ENCODE results near the gene ZNF735.
"Not testable (repeated sequence)": the region's sequence is repeated elsewhere in the genome, so short reads cannot be mapped to it uniquely, and the experiment has no call there.

ZNF735 gene

DNA sequence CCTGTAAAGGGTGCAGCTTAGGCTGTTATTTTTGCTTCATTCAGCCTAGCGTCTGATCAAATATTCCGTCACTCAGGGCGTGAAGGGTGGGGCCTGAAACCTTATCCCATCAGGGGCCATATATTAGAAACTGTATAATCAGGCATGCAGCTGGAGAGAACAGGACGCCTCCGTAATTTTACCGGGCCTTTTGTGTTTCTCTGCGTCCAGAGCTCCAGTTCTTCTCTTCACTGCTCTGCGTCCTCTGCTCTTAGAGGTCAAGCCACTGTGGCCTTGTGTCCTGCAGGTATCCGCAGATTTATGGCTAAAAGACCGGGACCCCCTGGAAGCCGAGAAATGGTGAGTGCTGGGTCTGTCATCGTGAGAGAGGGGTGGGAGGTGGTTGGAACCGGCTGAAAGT is at the start of gene ZNF735:
Gene ZNF735, plus strand, starts transcription at position 301 of the 400 bp plus-strand sequence. Its CDS starts 0 bp downstream, at position 301.
- no peak for TF ChIP-seq ZNF274 (IDR thresholded peaks at IDR 0.05; ENCODE audit: low read depth, low read length)
- H3K4me3 ChIP-seq (ENCODE audit: low read length): no peak within 1 kb of the TSS

DNA sequence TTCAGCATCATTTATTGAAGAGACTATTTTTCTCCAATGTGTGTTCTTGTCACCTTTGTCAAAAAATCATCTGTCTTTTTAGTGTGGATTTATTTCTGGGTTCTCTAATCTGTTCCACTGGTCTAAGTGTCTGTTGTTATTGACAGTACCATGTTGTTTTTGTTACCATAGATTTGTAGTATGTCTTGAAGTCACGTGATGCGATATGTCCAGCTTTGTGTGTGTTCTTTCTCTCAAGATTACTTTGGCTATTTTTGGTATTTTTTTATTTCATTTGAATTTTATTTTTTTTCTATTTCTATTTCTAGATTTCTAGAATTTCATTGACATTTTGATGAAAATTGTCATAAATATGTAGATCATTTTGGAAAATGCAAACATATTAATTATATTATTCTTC is 36.0 kb upstream of the ZNF735 start:
- H3K4me3 ChIP-seq (ENCODE audit: low read length): not testable (repeated sequence)

DNA sequence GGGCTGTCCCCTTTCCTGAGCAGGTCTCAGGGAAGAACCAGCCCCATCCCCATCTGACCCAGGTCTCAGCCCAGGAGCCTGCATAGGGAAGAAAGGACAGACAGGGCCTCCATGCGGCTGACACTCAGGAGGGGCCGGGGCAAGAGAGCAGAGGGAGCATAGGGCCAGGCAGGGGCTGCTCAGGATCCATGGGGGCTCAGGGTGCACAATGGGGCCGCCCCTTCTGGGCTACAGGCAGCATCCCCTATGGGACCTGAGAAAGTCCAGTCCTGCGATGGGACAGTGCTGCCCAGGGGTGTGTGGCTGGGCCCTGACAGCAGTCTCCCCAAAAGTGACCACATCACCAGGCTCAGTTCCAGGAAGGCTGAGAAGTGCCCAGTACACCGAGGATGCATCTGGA is 32.7 kb upstream of the ZNF735 start:
- TF ChIP-seq ZNF274 (IDR thresholded peaks at IDR 0.05; ENCODE audit: low read depth, low read length): no peak
- H3K4me3 ChIP-seq (ENCODE audit: low read length): no peak overlapping the region

DNA sequence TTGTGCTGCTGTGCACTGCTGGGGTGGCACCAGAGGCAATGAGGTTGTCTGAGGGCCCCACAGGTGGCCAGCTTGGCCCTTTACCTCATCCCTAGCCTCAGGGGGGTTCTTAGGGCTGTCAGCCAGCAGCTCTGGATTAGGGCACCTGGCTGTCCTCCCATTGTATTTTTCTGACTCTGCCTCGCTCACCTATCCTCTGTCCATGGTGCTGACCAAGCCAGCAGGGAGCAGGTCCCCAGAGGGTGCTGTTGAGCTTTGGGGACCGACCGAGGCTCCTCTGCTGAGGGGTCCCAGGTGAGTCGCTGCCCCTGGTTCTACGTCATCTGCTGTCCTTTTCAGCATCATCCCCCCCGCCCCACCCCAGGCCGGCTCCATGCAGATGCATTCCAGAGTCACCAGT is 32.1 kb upstream of the ZNF735 start:
- TF ChIP-seq ZNF274 (IDR thresholded peaks at IDR 0.05; ENCODE audit: low read depth, low read length): no peak

DNA sequence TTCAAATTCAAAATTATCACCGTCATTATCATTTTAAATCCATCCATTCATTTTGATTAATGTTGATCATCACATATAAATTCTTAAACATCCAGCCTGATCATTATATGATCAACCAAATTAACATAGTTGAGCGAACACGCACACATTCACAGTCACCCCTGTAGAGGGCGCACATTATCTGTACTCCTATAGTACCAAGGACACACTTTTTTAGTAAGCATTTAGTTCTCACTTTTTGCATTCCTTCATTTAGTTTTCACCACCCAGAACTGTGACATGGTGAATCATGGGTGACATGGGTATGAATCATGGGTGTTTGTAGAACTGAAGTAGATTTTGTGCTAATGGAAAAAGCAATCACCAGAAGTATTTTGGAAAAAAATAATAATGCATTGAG is 26.0 kb upstream of the ZNF735 start:
- no peak overlapping the region for H3K4me3 ChIP-seq (ENCODE audit: low read length)
- TF ChIP-seq ZNF274 (IDR thresholded peaks at IDR 0.05; ENCODE audit: low read depth, low read length): no peak

More for the DNA sequence above, 32.1 kb upstream of the ZNF735 start:
- no peak overlapping the region for H3K4me3 ChIP-seq (ENCODE audit: low read length)

DNA sequence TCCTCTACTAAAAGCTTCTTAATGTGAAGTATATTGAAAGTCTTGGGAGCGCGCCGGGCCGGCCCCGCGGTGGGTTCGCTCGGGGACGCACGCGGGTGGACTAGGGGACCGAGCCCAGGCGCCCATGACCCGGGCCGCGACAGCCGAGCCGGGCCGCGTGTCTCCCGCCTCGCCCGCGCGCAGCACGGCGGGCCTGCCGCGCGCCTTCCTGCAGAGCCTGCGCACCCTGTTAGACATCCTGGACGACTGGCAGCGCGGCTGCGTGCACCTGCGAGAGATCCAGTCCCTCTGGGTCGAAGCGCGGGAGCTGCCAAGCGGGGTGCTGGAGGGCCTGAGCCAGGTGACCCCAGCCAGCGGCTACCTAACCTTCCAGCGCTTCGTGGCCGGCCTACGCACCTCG is 25.4 kb upstream of the ZNF735 start:
- H3K4me3 ChIP-seq (ENCODE audit: low read length): no peak overlapping the region

DNA sequence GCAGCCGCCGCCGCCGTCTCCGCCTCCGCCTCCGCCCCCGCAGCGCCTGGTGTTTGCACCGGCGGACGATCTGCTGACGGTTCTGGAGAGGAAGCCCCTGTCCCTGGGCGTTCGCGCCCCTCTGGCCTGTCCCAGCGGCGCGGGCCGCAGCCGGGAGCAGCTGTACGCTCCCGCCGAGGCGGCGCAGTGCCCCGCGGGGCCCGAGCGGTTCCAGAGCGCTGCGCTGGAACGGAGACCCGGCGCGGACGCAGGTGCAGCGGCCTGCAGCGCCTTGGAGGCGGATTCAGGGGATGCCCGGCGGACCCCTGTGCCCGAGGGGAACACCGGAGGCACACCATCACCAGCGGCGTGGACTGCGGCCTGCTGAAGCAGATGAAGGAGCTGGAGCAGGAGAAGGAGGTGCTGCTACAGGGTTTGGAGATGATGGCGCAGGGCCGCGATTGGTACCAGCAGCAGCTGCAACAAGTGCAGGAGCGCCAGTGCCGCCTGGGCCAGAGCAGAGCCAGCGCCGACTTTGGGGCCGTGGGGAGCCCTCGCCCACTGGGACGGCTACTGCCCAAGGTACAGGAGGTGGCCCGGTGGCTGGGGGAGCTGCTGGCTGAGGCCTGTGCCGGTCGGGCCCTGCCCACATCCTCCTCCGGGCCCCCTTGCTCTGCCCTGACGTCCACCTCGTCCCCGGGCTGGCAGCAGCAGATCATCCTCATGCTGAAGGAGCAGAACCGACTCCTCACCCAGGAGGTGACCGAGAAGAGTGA is 24.8 kb upstream of the ZNF735 start:
- no peak for TF ChIP-seq ZNF274 (IDR thresholded peaks at IDR 0.05; ENCODE audit: low read depth, low read length)
- H3K4me3 ChIP-seq (ENCODE audit: low read length): no peak overlapping the region

More for the DNA sequence above, 25.4 kb upstream of the ZNF735 start:
- no peak for TF ChIP-seq ZNF274 (IDR thresholded peaks at IDR 0.05; ENCODE audit: low read depth, low read length)

DNA sequence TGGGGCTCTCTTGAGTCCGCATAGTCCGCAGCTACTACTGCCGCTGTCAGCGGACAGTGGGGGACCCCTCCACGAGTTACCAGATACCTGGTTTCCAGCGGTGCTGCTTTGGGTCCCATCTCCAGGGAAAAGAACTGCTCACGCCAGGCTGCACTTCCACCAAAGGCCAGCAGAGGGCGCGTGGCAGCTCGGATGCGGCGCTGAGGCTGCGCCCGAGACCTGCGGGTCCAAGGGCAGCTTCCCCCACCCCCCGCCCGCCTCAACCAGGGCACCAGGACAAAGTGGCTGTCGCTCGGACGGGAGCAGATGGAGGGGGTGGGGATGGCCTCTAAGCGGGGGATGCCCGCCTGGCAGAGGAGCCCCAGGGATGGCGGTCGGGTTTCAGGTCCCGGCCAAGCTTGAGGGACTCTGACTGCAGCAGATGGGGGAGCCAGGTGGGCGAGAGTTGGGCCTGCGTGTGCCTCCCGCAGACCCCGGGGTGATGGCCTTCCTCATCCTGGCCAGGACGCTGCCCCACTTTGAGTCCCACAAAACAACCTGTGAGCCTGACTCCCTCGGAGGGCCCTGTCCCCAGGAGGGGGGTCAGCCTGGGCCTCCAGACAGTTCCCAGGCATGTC is 23.8 kb upstream of the ZNF735 start:
- no peak overlapping the region for H3K4me3 ChIP-seq (ENCODE audit: low read length)
- TF ChIP-seq ZNF274 (IDR thresholded peaks at IDR 0.05; ENCODE audit: low read depth, low read length): no peak

DNA sequence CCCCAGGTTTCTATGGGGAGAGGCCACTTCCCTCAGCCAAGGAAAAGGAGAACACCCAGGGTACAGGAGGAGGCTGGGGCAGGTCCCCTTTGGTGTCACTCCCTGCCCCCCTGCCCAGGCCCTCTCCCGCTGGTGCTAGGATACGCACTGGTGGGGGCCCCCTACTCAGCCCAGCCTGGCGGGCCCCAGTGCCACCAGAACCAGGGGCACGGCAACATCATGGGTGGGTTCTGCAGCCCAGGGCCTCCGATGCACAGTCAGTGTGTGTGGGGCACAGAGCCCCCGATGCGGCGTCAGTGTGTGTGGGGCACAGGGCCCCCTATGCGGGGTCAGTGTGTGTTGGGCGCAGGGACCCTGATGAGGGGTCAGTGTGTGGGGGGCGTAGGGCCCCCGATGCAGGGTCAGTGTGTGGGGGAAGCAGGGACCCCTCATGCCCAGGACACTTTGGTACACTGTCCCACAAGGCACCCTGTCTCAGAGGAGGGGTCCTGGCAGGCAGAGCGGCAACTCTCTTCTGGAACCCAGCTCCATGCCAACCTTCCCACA is 23.1 kb upstream of the ZNF735 start:
- H3K4me3 ChIP-seq (ENCODE audit: low read length): no peak overlapping the region
- TF ChIP-seq ZNF274 (IDR thresholded peaks at IDR 0.05; ENCODE audit: low read depth, low read length): no peak

DNA sequence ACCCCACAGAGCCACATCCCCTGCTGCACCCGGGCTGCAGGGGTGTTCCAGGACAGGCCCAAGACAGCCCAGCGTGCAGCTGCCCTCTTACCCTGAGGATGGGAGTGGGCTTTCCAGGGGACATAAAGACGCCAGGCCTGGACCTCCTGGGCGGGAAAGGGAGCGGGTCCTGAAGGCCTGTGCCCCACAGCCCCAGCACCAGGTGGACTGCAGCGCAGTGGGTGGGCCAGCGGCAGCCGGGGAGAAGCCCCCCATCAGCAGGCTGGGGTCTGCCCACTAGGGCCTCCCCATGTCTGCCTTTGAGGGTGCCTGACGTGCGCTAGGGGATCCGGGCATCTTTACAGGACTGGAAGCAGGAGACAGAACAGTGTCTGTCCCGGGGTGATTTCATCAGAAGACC is 22.6 kb upstream of the ZNF735 start:
- TF ChIP-seq ZNF274 (IDR thresholded peaks at IDR 0.05; ENCODE audit: low read depth, low read length): no peak

DNA sequence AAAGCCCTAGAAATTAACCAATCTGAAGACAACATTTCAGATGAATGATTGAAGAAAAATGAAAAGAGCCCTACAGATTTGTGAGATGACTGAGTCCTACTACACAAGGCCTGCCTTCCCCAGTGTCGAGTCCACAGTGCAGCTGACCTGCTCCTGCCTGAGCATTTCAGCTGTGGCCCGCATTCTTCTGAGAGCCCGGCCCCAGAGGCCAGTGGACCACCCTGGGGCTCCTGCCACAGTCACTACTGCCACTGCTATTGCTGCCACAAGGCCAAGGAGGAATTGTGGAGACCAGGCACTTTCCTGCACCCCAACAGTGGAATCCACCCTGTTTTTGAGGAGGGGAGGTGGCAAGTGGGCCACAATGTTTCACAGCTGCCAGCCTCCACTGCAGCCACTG is 19.6 kb upstream of the ZNF735 start:
- no peak overlapping the region for H3K4me3 ChIP-seq (ENCODE audit: low read length)
- TF ChIP-seq ZNF274 (IDR thresholded peaks at IDR 0.05; ENCODE audit: low read depth, low read length): no peak

More for the DNA sequence above, 22.6 kb upstream of the ZNF735 start:
- no peak overlapping the region for H3K4me3 ChIP-seq (ENCODE audit: low read length)

DNA sequence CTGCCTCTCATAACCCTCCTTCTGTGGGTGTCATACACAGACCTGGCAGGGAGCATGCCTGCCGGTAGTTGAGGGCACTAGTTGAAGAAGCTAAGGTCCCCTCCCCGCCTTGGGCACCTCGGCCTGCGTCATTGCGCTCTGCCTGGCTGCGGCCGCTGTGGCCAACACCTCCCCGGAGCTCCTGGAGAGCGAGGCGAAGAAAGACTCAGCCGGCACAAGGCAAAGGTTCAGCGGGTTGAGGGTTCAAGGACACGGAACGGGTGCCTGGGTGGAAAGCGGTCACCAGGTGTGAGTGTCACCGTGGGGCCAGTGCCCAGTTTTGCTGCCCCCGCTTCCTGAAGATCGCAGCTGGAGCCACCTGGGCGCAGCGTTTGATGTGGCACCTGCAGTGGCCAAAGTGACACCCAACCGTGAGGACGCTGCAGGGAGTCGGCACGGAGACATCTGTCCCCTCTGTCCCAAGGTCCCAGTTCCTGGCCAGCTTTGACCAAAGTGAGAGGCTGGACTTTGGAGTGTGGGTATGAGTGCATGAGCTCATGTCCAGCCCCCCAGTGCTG is 14.8 kb upstream of the ZNF735 start:
- H3K4me3 ChIP-seq (ENCODE audit: low read length): no peak overlapping the region
- no peak for TF ChIP-seq ZNF274 (IDR thresholded peaks at IDR 0.05; ENCODE audit: low read depth, low read length)

DNA sequence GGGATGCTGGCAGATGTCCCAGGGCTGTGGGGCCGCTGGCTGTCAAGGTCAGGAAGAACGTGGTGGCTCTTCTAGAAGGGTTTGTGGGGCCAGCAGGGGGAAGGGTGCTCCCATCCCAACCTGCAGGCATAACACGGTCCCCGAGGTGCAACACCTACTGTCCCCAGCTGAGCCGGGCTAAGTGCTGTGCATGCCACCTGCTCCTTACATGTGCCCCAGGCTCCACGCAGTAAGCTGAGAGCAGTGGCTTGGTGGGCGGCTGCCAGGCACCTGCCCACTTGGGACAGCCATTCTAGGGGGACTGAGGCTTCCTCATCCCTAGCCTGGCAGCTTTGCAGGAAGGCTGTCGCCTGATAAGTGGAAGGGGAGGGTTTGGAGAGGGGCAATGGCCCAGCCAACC is 14.2 kb upstream of the ZNF735 start:
- TF ChIP-seq ZNF274 (IDR thresholded peaks at IDR 0.05; ENCODE audit: low read depth, low read length): no peak
- no peak overlapping the region for H3K4me3 ChIP-seq (ENCODE audit: low read length)

DNA sequence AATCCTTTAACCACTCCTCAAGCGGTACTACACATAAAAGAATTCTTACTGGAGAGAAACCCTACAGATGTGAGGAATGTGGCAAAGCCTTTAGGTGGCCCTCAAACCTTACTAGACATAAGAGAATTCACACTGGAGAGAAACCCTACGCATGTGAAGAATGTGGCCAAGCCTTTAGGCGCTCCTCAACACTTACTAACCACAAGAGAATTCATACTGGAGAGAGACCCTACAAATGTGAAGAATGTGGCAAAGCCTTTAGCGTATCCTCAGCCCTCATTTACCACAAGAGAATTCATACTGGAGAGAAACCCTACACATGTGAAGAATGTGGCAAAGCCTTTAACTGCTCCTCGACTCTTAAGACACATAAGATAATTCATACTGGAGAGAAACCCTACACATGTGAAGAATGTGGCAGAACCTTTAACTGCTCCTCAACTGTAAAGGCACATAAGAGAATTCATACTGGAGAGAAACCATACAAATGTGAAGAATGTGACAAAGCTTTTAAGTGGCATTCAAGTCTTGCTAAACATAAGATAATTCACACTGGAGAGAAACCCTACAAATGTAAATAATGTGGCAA is 12.8 kb downstream of the ZNF735 start:
- TF ChIP-seq ZNF274 (IDR thresholded peaks at IDR 0.05; ENCODE audit: low read depth, low read length): peak; percentile 64
- H3K4me3 ChIP-seq (ENCODE audit: low read length): not testable (repeated sequence)

DNA sequence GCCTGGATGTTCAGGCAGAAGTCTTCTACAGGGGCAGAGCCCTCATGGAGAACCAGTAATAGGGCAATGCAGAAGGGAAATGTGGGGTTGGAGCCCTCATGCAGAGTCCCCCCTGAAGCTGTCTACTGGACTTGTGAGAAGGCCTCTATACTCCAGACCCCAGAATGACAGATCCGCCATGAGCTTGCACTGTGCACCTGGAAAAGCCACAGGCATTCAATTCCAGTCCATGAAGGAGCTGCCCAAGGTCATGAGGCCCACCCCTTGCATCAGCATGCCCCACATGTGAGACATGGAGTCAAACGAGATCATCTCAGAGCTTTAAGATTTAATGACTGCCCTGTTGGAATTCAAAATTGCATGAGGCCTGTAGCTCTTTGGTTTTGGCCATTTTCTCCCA is 16.4 kb downstream of the ZNF735 start:
- TF ChIP-seq ZNF274 (IDR thresholded peaks at IDR 0.05; ENCODE audit: low read depth, low read length): no peak
- H3K4me3 ChIP-seq (ENCODE audit: low read length): no peak overlapping the region

DNA sequence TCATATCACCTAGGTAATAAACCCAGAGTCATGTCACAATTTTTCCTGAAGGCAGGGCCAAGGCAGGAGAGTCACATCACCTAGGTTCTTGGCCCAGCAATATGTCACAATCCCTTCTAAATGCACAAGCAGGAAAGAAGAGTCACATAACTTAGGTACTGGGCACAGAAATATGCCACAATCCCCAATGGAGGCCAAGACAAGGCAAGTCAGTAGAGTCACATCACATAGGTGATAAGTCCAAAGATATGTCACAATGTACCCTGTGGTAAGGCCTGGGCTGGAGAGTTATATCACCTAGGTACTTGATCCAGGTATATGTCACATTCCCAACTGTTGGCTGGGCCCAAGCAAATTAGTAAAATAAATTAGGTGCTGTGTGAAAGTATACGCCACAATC is 21.2 kb downstream of the ZNF735 start, which contains the start of gene ZNF679:
Gene ZNF679, plus strand, starts transcription at position 301 of the 400 bp plus-strand sequence. CDS start 20,644 bp downstream, outside the sequence.
- H3K4me3 ChIP-seq (ENCODE audit: low read length): not testable (repeated sequence)

Data from GM08714 (cell line).